ENCODE data around the gene GNAQ. TPM values are rescaled to one million over a fixed set of nuclear protein-coding genes. Genes with fewer than 3 reads are reported as not detected.

The GNAQ gene
- total and polyA plus RNA-seq, 9 donors, result 22.0 to 72.2 (median 53.1) TPM

DNA sequence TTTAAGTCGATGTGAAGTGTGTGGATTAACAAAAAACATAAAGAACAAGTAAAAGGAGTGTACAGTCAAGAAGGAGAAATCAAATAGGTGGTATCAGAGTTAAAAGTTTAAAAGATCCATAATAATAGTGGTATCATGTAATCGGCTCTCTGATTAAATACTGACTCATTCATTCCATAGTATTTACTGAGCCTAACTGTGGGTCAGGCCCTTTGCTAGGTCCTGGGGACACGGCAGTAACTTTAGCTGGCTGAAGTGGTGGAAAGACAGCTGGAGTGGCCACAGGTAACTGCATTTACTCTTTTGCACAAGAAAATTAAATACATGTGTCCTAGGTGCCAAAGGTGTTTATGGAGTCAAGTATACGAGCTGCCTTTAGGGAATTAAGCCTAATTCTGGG, 124.0 kb downstream of the GNAQ start:
- Histone ChIP-seq H3K9me3 (no peaks in the 10 kb centered on the region), H3K27me3 (no peaks in the 10 kb centered on the region), H3K36me3 (no peaks in the 10 kb centered on the region), H3K4me3 (no peak overlapping the region), H3K27ac (no peak overlapping the region), H3K4me1 (ENCODE audit: insufficient read depth) (peaks cover 1% of the 10 kb centered on the region)
- WGBS, 3 donors, result 67 to 87% (median 68%) methylated on average over 4 of the region's 4 CpGs
- no peak for DNase-seq
- TF ChIP-seq POLR2A (IDR thresholded peaks at IDR 0.05) (no peak), EP300 (IDR thresholded peaks at IDR 0.05) (no peak)
- TF ChIP-seq, protein P1, sequence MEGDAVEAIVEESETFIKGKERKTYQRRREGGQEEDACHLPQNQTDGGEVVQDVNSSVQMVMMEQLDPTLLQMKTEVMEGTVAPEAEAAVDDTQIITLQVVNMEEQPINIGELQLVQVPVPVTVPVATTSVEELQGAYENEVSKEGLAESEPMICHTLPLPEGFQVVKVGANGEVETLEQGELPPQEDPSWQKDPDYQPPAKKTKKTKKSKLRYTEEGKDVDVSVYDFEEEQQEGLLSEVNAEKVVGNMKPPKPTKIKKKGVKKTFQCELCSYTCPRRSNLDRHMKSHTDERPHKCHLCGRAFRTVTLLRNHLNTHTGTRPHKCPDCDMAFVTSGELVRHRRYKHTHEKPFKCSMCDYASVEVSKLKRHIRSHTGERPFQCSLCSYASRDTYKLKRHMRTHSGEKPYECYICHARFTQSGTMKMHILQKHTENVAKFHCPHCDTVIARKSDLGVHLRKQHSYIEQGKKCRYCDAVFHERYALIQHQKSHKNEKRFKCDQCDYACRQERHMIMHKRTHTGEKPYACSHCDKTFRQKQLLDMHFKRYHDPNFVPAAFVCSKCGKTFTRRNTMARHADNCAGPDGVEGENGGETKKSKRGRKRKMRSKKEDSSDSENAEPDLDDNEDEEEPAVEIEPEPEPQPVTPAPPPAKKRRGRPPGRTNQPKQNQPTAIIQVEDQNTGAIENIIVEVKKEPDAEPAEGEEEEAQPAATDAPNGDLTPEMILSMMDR (IDR thresholded peaks at IDR 0.05), result no peak
- intact Hi-C loops (cut with DNase I), result no loop called here

DNA sequence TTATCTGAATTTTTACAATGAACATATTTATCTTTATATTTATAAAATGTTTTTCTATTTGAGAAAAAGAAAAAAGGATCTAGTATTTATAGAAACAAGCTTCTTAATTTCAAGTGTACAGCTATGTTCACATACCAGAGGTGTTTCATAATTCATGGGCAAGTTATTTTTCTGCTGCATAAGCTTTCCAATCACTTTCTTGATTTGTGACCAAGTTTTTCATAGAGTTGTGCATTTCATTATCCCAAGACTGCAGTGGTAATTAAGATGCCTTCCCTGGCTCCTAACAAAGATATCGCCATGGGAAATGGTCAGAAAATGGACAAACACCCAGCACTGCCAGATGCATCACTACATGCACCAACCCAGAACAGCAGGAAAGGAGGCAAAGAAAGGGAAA, 124.6 kb downstream of the GNAQ start:
- no peak for DNase-seq
- Histone ChIP-seq H3K36me3 (no peaks in the 10 kb centered on the region), H3K27me3 (no peaks in the 10 kb centered on the region), H3K9me3 (no peaks in the 10 kb centered on the region), H3K4me1 (ENCODE audit: insufficient read depth) (peaks cover 1% of the 10 kb centered on the region), H3K27ac (no peak overlapping the region), H3K4me3 (no peak overlapping the region)
- WGBS, 3 donors, result 60 to 75% (median 72%) methylated on average over 1 of the region's 1 CpG
- TF ChIP-seq EP300 (IDR thresholded peaks at IDR 0.05) (no peak), POLR2A (IDR thresholded peaks at IDR 0.05) (no peak)
- TF ChIP-seq, protein P1 (IDR thresholded peaks at IDR 0.05), result no peak
- intact Hi-C loops (cut with DNase I), result no loop called here

DNA sequence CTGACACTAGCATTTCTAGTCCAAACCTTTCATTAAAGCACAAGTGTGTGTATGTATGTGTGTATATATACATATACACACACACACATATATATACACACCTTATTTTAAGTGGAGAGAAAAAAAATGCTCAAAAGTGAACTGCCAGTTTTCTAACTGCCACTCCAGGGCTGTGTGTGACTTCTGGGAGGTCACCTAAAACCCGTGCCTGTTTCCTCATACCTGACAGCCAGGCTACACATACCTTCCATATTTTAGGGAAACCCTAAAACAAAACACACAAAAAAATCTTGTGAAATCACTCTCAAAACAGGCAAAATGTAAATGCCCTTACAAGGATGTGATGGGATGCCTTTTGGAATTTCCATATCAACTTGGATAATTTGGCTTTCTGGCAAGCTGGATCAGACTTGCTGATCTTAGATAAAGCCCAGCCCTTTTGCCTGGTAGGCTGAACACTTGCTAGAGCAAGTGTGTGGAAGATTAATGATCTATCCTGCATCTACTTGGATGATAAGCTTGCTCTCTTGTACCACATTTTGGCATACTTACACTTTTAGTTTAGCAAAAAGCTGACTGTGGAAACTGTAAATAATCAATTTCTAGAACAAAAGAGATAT, 127.8 kb downstream of the GNAQ start:
- WGBS, 3 donors, result 40 to 70% (median 47%) methylated on average over 1 of the region's 1 CpG
- no peaks in the 10 kb centered on the region for H3K27me3 ChIP-seq
- intact Hi-C loops (cut with DNase I), result no loop called here

DNA sequence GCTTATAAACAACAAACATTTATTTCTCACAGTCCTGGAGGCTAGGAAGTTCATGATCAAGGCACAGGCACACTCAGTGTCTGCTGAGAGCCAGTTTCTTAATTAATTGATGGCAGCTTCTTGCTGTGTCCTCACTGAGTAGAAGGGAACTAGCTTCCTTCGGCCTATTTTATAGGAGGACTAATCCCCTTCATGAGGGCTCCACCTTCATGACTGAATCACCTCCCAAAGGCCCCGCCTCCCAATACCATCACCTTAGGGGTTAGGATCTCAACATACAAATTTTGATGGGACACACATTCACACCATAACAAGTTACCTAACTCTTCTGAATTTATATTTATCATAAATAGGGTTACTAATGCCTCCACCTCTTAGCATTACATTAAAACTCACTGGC, 129.8 kb downstream of the GNAQ start:
- intact Hi-C loops (cut with DNase I), result no loop called here
- Histone ChIP-seq H3K36me3 (no peaks in the 10 kb centered on the region), H3K4me3 (no peak overlapping the region), H3K9me3 (no peaks in the 10 kb centered on the region), H3K4me1 (ENCODE audit: insufficient read depth) (peaks cover 2% of the 10 kb centered on the region), H3K27me3 (no peaks in the 10 kb centered on the region), H3K27ac (no peak overlapping the region)
- TF ChIP-seq POLR2A (IDR thresholded peaks at IDR 0.05) (no peak), EP300 (IDR thresholded peaks at IDR 0.05) (no peak)
- TF ChIP-seq, protein P1 (IDR thresholded peaks at IDR 0.05), result no peak
- DNase-seq, result no peak
- 89 to 100% (median 96%) methylated on average over 2 of the region's 2 CpGs for WGBS, 3 donors

More for the DNA sequence above, 127.8 kb downstream of the GNAQ start:
- Histone ChIP-seq H3K9me3 (no peaks in the 10 kb centered on the region), H3K27ac (no peak overlapping the region), H3K36me3 (no peaks in the 10 kb centered on the region), H3K4me1 (ENCODE audit: insufficient read depth) (peaks cover 1% of the 10 kb centered on the region), H3K4me3 (no peak overlapping the region)
- TF ChIP-seq, protein P1 (IDR thresholded peaks at IDR 0.05), result no peak
- no peak for TF ChIP-seq EP300 (IDR thresholded peaks at IDR 0.05)
- TF ChIP-seq POLR2A (IDR thresholded peaks at IDR 0.05), result no peak
- no peak for DNase-seq
